ENCODE data around the gene AKT1S1. TPM values are rescaled to one million over a fixed set of nuclear protein-coding genes. Genes with fewer than 3 reads are reported as not detected.

Gene AKT1S1
- total RNA-seq, 1 experiment from 2014 or later: 70.6 TPM

- no peak for TF ChIP-seq ZBTB33 (IDR thresholded peaks at IDR 0.05; ENCODE audit: extremely low read depth, insufficient replicate concordance, low read length)
- TF ChIP-seq EZH2 (IDR thresholded peaks at IDR 0.05): no peak
These were observed 10.0 kb upstream of the AKT1S1 start (continued) for GRCh38 chr19:49887037-49887664.

GRCh38 chr19:49884760-49885159, 7.6 kb upstream of the AKT1S1 start:
- no peak for ATAC-seq
- peaks cover 0 to 6% of the 10 kb centered on the region in 2 experiments; a peak in 1 of 4 replicates for H3K9me3 ChIP-seq (ENCODE audit: control insufficient read depth in 1 of 2, insufficient read depth in 1 of 2, low read depth in 1 of 2, low read length in 2 of 2)
- CTCF ChIA-PET: no interaction called here
- peaks cover under 1 to 11% of the 10 kb centered on the region in 2 experiments; a peak in 1 of 4 replicates for H3K4me1 ChIP-seq (ENCODE audit: control insufficient read depth in 1 of 2, insufficient read depth in 2 of 2, low read length in 2 of 2)
- H3K27me3 ChIP-seq (ENCODE audit: insufficient read depth, low read length): no peaks in the 10 kb centered on the region
- POLR2A ChIA-PET: no interaction called here
- RAD21 ChIA-PET (ENCODE audit: low non-redundant PET in 1 of 2, low total read pairs in 2 of 2, uncharacterized antibody in 2 of 2, unreplicated experiment in 2 of 2): no interaction called here
- no peak for DNase-seq (ENCODE audit: low read depth, low spot score)
- no peak overlapping the region for H2AFZ ChIP-seq (ENCODE audit: low read depth, low read length, poor library complexity, severe bottlenecking)
- no peak overlapping the region for H3K4me3 ChIP-seq (replicated peaks in 1 of 2; ENCODE audit: low read depth in 1 of 2, low read length in 2 of 2)
- no peaks in the 10 kb centered on the region for H3K79me2 ChIP-seq (ENCODE audit: insufficient read depth, low read length)
- H4K20me1 ChIP-seq (ENCODE audit: insufficient read depth): no peaks in the 10 kb centered on the region
- H3K9ac ChIP-seq (ENCODE audit: low read length): no peak overlapping the region
- BruUV-seq (replicated peaks): no TSS peak
- no peak overlapping the region for H3K27ac ChIP-seq (ENCODE audit: low read depth, low read length)
- H3K9me2 ChIP-seq (ENCODE audit: insufficient read depth): no peaks in the 10 kb centered on the region
- no peak overlapping the region for H3K4me2 ChIP-seq (ENCODE audit: low read length)
- peaks cover 12 to 18% of the 10 kb centered on the region in 2 experiments for H3K36me3 ChIP-seq (ENCODE audit: control insufficient read depth in 1 of 2, insufficient read depth in 2 of 2, low read length in 2 of 2)
- TF ChIP-seq RAD21 (IDR thresholded peaks at IDR 0.05; ENCODE audit: low read depth) (no peak), YY1 (IDR thresholded peaks at IDR 0.05; ENCODE audit: extremely low read depth, insufficient replicate concordance, low read depth, low read length) (no peak), CEBPB (IDR thresholded peaks at IDR 0.05; ENCODE audit: low read depth) (no peak)
- intact Hi-C loops (cut with micrococcal nuclease): no loop called here
